Ishikawa (cell line): ENCODE results near the gene MB.

Experiments used
- CEBPB ChIP-seq: IDR thresholded peaks from 2 replicates; pipeline ENCODE4 v1.6.1; 2012
- CREB1 ChIP-seq: IDR thresholded peaks from 2 replicates; pipeline ENCODE4 v1.6.1; 2012; ENCODE audit warnings: low read depth
- EGR1 ChIP-seq: IDR thresholded peaks from 2 replicates; pipeline ENCODE4 v1.6.1; 2012
- EP300 ChIP-seq: IDR thresholded peaks from 2 replicates; pipeline ENCODE4 v1.6.1; 2012; ENCODE audit warnings: borderline replicate concordance
- FOXM1 ChIP-seq: IDR thresholded peaks from 2 replicates; pipeline ENCODE4 v1.6.1; 2012; ENCODE audit warnings: low read depth, borderline replicate concordance
- NFIC ChIP-seq: IDR thresholded peaks from 2 replicates; pipeline ENCODE4 v1.6.1; 2012
- RAD21 ChIP-seq: IDR thresholded peaks from 2 replicates; pipeline ENCODE4 v1.6.1; 2012; ENCODE audit warnings: low read depth
- TAF1 ChIP-seq: IDR thresholded peaks from 2 replicates; pipeline ENCODE4 v1.6.1; 2012; ENCODE audit warnings: low read depth, mild to moderate bottlenecking
- TCF12 ChIP-seq: IDR thresholded peaks from 2 replicates; pipeline ENCODE4 v1.6.1; 2012; ENCODE audit warnings: low read depth
- TEAD4 ChIP-seq: IDR thresholded peaks from 2 replicates; pipeline ENCODE4 v1.6.1; 2012
- YY1 ChIP-seq: IDR thresholded peaks from 2 replicates; pipeline ENCODE4 v1.6.1; 2012; ENCODE audit warnings: low read depth
- ZBTB7A ChIP-seq: IDR thresholded peaks from 2 replicates; pipeline ENCODE4 v1.6.1; 2012; ENCODE audit warnings: low read depth
- TF ChIP-seq, protein P1 (sequence below): IDR thresholded peaks from 2 replicates; pipeline ENCODE4 v1.6.1; 2012; ENCODE audit warnings: low read depth, mild to moderate bottlenecking
- TF ChIP-seq, protein P2 (sequence below): IDR thresholded peaks from 2 replicates; pipeline ENCODE4 v1.6.1; 2012
- TF ChIP-seq, protein P3 (sequence below): IDR thresholded peaks from 2 replicates; pipeline ENCODE4 v1.6.1; 2012

Gene MB

DNA sequence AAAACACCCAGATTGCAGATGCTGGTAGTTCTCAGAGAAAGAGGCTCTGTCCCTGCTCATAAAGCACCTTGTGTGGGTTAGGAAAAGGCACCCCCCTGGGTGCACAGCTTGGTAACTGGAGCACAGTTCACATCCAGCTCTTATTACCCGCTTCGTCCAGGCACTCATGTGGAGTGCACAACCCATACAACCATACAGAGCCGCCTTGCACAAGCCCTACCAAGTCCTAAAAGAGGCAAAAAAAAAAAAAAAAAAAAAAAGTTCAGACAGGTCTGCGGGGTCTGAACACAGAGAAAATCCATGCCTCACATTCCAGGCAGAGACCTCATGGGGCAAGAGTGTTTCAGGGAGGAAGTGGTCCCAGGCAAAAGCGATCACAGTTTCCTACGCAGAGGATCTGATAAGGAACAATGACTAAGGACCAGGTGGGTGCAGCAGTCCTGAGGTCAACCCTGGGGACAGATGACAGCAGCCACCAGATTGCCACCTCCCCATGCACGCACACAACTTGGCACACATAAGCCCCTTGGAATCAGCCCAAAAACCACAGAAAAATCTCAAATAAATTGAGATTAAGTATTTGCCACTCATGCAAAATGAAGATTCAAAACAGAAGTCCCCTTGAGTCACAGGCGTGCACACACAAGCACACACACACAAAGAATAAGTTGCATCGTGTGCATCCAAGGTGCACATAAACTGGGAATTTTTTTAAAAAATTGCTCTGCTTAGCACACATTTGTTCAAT, 12.3 kb downstream of the MB start:
- TF ChIP-seq TAF1 (no peak), RAD21 (no peak), EP300 (no peak), FOXM1 (no peak), CEBPB (no peak), CREB1 (no peak), TCF12 (no peak)
- TF ChIP-seq, protein P1, sequence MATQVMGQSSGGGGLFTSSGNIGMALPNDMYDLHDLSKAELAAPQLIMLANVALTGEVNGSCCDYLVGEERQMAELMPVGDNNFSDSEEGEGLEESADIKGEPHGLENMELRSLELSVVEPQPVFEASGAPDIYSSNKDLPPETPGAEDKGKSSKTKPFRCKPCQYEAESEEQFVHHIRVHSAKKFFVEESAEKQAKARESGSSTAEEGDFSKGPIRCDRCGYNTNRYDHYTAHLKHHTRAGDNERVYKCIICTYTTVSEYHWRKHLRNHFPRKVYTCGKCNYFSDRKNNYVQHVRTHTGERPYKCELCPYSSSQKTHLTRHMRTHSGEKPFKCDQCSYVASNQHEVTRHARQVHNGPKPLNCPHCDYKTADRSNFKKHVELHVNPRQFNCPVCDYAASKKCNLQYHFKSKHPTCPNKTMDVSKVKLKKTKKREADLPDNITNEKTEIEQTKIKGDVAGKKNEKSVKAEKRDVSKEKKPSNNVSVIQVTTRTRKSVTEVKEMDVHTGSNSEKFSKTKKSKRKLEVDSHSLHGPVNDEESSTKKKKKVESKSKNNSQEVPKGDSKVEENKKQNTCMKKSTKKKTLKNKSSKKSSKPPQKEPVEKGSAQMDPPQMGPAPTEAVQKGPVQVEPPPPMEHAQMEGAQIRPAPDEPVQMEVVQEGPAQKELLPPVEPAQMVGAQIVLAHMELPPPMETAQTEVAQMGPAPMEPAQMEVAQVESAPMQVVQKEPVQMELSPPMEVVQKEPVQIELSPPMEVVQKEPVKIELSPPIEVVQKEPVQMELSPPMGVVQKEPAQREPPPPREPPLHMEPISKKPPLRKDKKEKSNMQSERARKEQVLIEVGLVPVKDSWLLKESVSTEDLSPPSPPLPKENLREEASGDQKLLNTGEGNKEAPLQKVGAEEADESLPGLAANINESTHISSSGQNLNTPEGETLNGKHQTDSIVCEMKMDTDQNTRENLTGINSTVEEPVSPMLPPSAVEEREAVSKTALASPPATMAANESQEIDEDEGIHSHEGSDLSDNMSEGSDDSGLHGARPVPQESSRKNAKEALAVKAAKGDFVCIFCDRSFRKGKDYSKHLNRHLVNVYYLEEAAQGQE, result no peak
- TF ChIP-seq, protein P2, sequence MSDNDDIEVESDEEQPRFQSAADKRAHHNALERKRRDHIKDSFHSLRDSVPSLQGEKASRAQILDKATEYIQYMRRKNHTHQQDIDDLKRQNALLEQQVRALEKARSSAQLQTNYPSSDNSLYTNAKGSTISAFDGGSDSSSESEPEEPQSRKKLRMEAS, result no peak
- TF ChIP-seq, protein P3, sequence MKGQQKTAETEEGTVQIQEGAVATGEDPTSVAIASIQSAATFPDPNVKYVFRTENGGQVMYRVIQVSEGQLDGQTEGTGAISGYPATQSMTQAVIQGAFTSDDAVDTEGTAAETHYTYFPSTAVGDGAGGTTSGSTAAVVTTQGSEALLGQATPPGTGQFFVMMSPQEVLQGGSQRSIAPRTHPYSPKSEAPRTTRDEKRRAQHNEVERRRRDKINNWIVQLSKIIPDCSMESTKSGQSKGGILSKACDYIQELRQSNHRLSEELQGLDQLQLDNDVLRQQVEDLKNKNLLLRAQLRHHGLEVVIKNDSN, result no peak

- TF ChIP-seq, protein P2, result no peak
- TF ChIP-seq NFIC (peak; percentile 54), CEBPB (peak; percentile 13; the same call in 1 of the 2 replicates), TEAD4 (peak; percentile 19; the same call in 1 of the 2 replicates)
Observed at GRCh38 chr22:35601743-35602615, 15.2 kb downstream of the MB start.

GRCh38 chr22:35601013-35601580, 16.0 kb downstream of the MB start:
- no peak for TF ChIP-seq NFIC
- TF ChIP-seq CREB1, result no peak
- TF ChIP-seq CEBPB, result no peak
- TF ChIP-seq YY1, result no peak
- TF ChIP-seq TEAD4, result no peak
- TF ChIP-seq, protein P3, result no peak
- no peak for TF ChIP-seq TAF1
- TF ChIP-seq, protein P2, result no peak
- TF ChIP-seq TCF12, result no peak
- no peak for TF ChIP-seq EP300
- TF ChIP-seq ZBTB7A, result no peak
- TF ChIP-seq FOXM1, result no peak
- TF ChIP-seq, protein P1, result no peak
- TF ChIP-seq EGR1, result no peak

GRCh38 chr22:35600476-35600875, 16.7 kb downstream of the MB start:
- no peak for TF ChIP-seq CREB1
- TF ChIP-seq EGR1, result no peak
- TF ChIP-seq ZBTB7A, result no peak

DNA sequence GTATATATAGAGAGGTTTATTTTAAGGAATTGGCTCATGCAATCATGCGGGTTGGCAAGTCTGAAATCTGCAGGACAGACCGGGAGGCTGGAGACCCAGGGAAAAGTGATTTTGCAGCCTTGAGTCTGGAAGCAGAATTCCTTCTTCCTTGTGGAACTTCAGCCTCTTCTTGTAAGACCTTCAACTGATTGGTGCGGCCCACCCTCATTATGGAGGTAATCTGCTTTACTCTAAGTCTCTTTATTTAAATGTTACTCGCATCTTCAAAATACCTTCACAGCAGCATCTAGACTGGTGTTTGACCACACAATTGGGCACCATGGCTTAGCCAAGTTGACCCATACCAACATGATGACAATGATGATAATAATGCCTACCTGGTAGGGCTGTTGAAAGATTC, 17.8 kb downstream of the MB start:
- TF ChIP-seq, protein P2, result no peak
- TF ChIP-seq TCF12 (no peak), RAD21 (no peak), FOXM1 (no peak), YY1 (no peak), TEAD4 (no peak), NFIC (no peak), EGR1 (no peak), CEBPB (no peak), ZBTB7A (no peak), EP300 (no peak), CREB1 (no peak), TAF1 (no peak)
- TF ChIP-seq, protein P1, result no peak
- TF ChIP-seq, protein P3, result no peak
